ENCODE measurements around the gene PDE10A.

Gene PDE10A

DNA sequence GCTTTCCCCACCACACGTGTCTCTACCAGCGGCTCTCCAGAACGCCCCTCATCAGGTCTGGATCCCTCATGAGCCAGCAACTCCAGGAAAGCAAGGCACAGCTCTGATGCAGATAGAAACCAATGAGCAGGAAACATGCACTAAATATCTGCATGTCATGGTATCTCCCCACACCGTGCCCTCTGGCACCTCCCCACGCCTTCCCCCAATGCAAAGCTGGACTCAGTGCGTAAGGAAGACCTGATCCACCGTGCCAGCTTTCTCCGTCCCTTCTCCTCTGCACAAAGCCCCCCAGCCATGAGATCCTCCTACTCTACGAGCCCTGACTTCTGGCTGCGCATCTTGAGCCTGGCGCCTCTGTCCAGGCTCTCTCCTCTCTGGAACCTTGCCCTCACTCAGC, 9.4 kb downstream of the PDE10A start:
- DNase-seq, result no peak

GRCh38 chr6:165653196-165653595, 9.8 kb downstream of the PDE10A start:
- no peak for DNase-seq

GRCh38 chr6:165652766-165653165, 10.3 kb downstream of the PDE10A start:
- no peak for DNase-seq

GRCh38 chr6:165649166-165650137, 13.6 kb downstream of the PDE10A start:
- no peak for DNase-seq

GRCh38 chr6:165647041-165647440, 16.0 kb downstream of the PDE10A start:
- DNase-seq, result no peak

GRCh38 chr6:165645919-165646318, 17.1 kb downstream of the PDE10A start:
- no peak for DNase-seq

DNA sequence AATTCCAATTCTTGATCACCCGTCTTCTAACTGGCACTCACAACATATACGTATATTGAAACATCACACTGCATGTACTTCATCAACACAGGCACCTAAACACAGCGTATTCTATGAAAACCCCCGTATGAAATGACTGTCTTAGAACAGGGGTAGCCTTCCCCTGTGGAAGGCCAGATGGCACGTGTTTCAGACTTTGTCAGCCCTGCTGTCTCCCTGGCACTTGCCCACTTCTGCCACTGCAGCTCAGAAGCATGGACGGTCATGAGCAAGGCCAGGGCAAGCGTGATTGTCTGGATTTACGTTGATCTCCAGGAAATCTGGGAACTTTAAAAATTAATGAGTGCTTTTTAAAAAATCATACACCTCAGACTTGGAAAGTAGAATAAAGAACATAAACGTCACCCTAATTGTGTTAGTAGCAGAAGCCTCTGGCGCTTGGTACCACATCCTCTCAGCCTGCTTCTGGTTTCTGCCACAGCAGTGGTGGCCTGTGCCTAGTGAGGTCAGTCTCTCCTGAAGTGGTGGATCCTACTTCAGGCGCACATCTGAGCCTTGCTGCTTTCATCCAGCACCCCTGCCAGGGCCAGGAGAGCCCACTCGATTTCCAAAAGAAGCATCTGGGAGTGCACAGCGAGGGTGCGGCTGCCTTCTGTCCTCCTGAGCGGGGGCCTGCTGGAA, 18.3 kb downstream of the PDE10A start:
- DNase-seq, result no peak

DNA sequence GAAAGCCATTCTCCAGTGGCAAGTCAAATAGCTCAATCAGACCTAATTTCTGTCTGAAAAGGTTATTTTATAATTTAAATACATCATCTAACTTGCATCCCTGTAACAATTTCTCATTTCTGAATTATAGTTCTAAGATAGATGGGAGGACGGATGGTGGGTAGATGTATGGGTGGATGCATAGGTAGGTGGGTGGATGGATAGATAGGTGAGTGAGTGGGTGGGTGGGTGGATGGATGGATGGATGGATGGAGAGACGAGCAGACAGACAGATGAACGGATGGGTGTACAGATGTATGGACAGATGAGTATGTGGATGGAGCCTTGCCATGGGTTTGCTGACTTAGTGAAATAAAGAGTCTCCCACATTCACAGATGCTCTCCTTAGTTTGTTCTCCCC, 20.0 kb downstream of the PDE10A start:
- DNase-seq, result no peak

GRCh38 chr6:165641672-165642156, 21.3 kb downstream of the PDE10A start:
- no peak for DNase-seq

DNA sequence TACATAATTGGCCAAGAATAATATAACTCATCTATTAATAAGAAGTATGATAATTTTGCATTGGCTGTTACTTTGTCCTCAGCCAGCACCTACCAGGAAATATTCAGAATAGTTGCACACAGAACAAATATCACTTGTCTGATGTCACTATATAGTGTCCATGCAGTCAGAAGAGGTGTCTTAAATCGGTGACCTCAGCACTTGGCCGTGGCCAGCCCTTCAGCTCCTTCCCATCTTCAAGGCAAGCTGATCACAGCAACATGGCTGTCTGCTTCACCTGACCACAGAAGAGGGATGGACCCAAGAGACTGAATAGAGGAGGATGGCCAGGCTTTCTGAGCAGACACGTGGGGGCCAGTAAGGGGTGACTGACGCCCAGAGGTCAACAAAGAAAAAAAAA, 22.2 kb downstream of the PDE10A start:
- DNase-seq, result no peak

GRCh38 chr6:165638530-165638929, 24.5 kb downstream of the PDE10A start:
- no peak for DNase-seq

GRCh38 chr6:165637586-165637985, 25.5 kb downstream of the PDE10A start:
- no peak for DNase-seq

DNA sequence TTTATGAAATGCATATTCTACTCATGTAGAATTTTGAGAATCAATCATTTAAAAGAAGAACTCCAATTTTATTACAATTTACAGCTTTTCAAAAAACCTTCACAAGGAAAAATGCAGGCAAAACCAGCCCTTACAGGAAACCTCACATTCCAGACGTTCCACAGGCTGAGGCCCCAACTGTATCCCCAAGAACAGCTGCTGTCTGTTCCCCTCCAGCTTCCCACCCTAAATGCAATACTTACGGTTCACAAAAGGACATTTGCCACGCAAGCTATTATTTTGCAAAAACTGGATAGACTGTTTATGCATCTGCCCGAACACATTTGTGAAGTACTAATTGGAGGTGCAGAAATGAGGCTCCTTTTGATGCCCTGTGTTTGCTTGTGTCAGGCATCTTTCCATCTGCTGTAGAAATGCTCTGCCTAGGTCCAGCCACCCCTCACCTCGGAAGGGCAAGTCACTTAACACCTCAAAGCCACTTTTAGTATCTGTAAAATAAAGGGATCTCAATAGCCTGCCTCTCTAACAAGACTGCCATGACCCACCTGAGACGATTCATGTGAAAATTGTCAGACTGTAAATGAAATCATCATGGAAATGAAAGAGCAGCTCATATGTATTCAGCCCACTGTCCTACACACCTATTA, 26.5 kb downstream of the PDE10A start:
- DNase-seq, result no peak

- DNase-seq, result no peak
These were observed 27.1 kb downstream of the PDE10A start for GRCh38 chr6:165635965-165636364.

DNA sequence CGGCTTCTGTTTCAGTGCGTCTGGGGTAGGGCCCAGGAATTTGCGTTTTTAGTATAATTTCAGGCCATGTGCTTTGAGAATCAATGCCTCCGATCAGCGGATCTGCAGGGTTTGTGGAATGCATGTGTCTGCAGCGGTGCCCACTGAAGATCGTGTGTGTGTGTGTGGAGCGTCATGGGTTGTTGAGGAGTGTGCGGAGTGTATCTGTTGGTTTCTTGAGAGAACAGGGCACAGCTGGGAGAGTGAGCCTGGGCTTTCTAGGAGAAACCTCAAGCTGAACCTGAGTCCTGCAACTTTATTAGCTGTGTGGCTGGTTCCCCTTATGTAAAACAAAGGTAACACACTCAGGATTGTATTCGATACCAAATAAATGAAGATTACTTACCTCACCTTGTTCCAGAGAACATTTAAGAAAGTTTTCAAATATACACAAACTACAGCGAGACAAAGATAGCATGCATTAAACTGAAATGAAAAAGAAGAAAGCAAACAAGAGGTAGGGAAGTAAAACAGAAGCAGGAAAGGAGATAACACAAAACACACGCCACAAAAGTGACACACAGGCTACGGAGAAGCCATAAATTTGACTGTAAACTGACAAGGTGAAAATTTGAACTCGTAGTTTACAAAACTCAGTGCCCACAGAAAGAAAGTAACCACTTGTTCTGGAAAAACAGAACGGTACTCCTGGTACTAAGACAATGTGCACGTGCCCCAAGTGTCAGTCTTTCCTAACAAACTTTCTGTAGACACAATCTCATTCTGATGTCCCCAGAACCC, 28.8 kb downstream of the PDE10A start:
- no peak for DNase-seq

GRCh38 chr6:165632194-165632593, 30.8 kb downstream of the PDE10A start:
- DNase-seq, result no peak

GRCh38 chr6:165630544-165630953, 32.5 kb downstream of the PDE10A start:
- no peak for DNase-seq

DNA sequence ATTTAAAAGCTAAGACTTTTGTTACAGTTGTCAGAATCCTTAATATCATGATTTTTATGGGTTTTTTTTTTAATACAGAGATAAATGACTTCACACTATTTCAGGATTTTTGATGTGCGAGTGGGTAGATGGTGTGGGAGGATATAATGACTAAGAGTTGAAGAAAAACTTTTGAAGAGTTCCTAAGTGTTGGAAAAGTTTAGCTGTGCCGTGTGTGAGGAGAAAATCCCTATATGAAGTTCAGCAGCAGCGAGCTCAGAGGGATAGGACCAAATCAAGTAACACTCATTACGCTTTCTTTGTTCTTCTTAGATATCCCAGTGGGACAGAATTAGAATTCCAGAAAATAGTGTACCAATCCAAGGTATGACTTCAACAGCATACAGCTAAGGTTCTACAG, 34.1 kb downstream of the PDE10A start:
- no peak for DNase-seq

DNA sequence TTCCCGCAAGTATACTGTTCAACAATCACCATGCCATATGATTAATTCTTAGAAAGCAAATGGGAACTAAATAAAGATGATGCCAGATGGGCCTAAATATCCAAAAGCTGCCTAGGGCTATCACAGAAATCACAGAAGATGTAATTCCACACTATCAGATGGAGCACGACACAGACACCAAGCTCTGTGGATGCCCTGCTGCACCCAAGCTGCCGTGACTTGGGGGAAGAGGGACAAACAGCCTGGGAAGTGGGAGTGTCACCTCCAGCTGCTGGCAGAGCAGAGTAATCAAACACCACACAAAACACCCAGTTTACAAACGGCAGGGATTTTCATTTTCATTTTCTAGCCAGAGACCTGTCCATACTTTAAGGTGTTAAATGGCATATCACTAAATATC, 35.7 kb downstream of the PDE10A start:
- DNase-seq, result no peak

GRCh38 chr6:165626711-165627110, 36.3 kb downstream of the PDE10A start:
- no peak for DNase-seq

DNA sequence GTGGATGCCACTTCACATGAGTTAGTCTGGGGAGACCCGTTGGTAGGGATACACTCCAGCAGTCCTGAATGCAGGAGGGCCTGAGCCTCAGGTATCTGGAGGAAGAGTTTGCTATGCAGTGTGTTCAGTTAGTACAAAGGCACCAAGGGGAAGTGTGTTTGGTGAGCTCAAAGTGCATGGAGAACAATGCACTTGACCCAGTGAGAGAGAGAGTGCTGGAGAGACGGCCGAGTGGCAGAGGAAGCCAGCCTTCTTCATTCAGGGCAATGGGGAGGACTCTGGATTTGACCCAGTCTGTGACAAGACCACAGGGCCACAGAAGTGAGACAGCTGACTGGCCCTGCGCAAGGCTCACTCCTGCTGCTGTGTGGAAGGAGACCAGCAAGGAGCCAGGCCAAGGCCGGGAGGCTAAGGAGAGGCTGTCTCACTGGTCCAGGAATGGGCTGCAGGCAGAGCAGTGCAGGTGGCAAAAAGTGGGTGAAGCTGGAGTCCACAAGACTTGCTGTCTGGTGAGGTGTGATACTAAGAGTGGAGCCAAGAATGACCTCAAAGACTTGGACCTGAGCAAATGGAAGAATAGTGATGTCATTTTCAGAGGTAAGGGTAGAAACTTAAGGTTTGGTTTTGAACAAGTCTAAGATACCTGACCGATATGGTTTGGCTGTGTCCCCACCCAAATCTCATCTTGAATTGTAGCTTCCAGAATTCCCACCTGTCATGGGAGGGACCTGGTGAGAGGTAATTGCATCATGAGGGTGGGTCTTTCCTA, 38.0 kb downstream of the PDE10A start:
- DNase-seq, result no peak

DNA sequence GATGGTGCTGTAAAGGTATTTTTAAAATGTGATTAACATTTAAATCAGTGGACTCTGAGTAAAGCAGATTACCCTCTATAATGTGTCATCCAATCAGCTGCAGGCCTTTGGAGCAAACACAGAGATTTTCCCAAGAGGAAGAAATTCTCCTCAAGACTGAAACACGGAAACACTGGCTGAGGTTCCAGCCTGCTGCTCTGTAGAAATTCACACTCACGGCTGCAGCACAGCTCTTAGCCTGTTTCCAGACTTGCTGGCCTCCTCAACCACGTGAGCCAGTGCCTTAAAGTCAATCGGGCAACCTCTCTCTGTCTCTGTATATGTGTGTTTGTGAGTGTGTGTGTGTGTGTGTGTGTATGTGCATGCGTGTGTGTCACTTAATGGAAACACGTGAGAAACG, 41.1 kb downstream of the PDE10A start:
- DNase-seq, result no peak

Measured in CD4-positive, alpha-beta T cell treated with Interleukin-15 for 1 hour (primary cell).